Kasumi-1 (cell line): ENCODE data around the gene SCAANT1.
A peak's percentile ranks its signal among the peaks of the same experiment; 100 is the strongest.

Experiments
- DNase-seq, 2 experiments: peaks; one replicate each; lab custom pipeline; 2025; lab: John Stamatoyannopoulos, UW

Gene SCAANT1

GRCh38 chr3:63911873-63912767 is at the start of gene SCAANT1:
TSS of gene SCAANT1 (minus strand) at chr3:63912383.
- peak; percentile 74 to 77 for DNase-seq

DNA sequence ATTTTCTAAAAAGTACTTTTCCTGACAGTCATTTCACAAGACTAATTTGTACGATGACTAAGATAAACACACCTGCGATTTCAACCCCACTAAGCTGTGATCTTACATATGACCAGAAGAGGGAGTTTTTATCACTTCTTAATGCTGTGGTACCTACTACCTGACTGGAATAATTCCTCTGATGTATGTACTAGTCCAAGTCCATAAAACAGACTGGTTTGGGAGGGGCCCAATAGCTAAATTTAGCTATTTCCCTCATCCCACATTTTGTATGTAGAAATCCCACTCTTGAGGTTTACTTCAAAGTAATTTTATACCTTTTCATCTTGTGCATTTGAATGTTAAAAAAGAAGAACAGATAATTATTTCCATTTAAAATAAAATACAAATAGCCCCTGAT is 49.7 kb upstream of the SCAANT1 start:
- peak; percentile 49 to 50 for DNase-seq

- peak; percentile 68 to 69 for DNase-seq
Measured at GRCh38 chr3:63960048-63960711, 48.0 kb upstream of the SCAANT1 start.

GRCh38 chr3:63959146-63959545 is 47.0 kb upstream of the SCAANT1 start:
- DNase-seq: no peak

DNA sequence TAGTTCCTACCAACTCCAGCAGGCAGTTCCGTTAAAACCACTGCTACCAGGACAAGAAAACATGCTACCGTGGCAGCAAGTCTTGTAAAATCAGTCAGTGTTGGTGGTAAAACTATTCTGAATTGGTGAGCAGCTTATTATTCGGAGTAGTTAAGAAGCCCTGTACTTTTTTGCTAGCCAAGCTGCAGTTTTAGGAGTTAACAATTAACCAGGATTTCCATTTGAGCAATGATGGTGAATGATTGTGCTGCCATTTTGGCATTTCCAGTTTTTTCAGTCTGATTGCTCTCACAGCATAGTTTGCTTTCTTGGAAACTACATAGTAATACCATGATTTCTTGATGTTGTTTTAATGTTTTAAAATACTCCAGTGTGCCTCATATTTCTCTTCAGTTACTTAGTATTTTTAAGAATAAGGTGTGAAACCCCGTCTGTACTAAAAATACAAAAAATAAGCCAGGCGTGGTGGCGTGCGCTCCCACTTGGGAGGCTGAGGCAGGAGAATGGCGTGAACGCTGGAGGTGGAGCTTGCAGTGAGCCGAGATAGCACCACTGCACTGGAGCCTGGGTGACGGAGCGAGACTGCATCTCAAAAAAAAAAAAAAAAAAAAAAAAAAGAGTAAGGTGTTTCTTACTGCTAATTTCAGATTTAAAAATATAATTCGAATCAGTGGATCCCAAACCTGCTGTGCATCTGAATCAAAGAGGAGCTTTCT is 43.8 kb upstream of the SCAANT1 start:
- no peak for DNase-seq

DNA sequence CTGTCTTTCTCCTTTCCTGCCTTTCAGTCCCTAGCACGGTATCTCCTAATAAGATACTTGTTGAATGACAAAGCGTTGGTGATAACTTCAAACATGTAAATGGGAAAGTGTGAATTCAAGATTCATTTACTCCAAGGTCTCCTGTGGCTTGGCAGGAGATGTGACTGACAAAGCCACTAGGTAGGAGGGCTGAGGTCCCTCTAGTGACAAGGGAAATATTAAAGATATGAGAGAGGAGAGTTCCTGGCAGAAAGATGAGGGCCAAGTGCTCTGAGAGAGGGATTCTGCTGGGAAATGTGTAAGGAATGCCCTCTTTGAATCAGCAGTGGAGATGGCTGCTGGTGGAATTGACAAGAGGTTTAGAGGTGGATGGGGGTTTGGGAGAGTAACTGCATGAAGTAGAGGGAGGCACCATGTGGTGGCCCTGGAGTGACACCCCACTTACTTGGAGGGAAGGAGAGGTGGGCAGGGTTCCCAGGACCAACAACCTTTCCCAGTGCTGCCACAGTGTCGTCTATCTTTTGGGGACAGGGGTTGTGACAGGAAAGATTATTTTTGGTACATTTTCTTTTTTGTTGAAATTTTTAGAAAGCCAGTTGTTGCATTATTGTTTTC is 43.0 kb upstream of the SCAANT1 start:
- DNase-seq: no peak

- no peak for DNase-seq
Measured at GRCh38 chr3:63954182-63954581, 42.0 kb upstream of the SCAANT1 start.

- DNase-seq: no peak
Measured at GRCh38 chr3:63952248-63952594, 40.0 kb upstream of the SCAANT1 start.

DNA sequence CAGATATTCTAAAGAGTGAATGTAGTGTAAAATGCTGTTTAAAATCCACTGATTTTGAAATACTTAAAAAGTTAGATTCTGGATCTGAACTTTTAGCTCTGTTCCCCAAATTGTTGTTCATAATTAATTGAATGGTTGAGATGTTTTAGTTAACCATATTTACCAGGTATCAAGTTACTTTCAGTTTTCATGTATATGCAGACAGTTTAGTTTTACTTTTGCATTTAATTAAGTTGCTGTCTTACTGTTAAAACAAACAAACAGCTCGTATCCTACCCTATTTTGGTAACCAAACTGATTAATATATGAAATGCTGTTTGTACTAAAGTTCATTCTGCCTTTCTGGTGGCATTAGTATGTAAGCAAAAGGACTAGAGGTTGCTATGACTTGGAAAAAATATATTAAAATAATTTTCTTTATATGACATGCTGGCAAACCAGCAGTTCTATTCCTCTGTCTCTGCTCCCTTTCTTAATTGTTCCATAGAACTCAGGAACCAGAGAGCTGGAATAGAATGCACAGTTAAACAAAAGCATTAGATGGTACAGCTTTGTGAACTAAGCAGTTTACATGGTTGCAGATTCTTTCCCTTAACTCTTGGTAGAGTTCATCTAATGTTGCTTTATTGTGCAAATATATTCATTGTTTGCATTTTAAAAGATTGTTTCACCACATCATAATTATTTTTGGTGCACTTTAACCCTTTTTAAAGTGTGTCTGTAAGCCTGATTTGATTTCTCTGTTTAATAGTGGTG is 39.5 kb upstream of the SCAANT1 start:
- no peak for DNase-seq

DNA sequence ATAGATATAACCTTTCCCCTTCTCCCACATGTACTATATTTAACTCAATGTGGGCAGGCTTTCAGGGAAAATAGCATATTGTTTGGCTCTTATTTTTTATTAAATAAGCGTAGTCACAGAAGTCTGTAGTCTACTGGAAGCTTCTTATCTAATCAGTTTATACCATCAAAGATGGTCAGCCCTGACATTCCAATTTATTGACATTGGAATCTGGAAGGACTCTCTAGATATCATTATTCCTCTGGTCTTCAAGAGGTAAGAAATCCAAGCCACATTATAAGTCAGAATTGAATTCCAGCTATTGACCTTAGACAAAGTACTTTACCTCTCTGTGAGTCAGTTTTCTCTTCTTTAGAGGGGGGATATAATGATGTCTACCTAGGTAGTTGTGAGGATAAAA is 38.5 kb upstream of the SCAANT1 start:
- DNase-seq: no peak

DNA sequence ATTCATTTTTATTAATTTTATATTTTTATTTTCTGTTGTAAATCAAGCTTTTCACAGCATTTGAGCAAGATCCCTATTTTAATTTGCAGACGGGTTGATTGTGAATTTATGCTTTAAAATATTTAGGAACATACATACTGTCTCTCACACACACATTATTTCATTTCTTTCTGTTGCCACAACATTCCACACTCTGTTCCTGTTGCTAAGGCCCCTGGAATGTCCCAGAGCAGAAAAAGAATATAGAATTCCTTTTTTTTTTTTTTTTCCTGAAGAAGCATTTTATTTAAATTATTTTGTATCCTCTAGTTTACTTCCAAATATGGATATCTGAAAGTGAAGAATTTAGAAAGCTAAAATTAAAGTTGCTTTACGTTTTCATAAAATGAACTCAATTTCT is 36.8 kb upstream of the SCAANT1 start:
- DNase-seq: no peak

DNA sequence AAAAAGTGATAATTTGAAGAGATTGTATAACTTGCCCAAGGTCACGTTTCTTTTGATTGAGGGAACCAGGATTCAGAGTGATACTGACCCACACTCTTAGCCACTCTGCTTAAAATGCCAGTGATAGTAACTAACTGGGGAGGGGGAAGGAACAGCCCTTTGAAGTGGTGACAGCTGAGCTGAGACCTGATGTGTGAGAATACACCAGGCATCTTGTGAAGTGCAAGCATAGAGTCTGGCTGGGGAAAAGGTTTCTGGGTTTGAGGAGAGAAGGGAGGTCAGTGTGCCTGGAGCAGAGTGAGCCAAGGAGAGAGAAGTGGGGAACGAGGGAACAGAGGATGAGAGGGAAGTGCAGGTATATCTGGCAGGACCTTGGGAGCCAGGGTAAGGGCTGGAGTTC is 35.4 kb upstream of the SCAANT1 start:
- no peak for DNase-seq

DNA sequence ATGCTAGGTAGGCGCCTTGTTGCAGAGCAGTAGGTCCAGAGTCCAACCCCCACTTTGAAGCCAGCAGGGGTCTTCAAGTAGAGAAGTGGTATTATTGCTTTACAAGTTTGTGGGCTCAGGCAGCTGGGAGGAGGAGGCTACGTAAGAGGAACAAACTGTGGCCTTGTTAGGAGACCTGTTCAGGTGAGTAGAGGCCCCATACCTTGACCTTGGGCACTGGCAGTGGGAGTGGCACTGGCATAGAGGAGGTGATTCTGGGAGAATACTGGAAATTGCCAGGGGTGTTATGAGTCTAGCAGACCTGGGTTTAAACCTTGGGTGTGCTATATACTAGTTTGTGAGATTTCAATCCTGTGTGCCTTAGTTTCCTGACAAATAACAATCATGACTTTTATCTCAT is 34.6 kb upstream of the SCAANT1 start:
- DNase-seq: no peak

DNA sequence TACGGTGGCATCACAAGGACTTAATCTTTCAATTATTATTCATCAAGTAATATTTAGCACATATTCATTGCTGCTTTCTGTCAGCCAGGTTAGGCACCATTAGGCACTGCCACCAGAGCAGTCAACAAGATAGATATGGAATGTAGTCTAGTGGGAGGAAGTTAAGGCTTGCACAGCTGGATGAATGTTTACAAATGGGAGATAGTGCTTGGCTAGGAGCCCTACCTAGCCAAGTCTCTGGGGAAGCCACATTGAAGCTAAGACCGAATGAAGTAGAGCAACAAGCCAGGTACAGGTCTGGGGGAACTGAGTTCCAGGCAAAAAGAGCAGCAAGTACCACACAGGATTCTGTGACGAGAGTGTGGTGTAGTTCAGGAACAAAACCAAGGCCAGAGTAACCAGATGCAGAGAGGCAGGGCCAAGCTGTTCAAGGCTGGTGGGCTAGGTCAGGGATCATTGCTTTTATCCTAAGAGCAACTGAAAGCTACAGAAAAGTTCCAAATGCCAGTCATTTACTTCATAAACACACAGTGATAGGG is 33.4 kb upstream of the SCAANT1 start:
- DNase-seq: no peak

- DNase-seq: no peak
Measured at GRCh38 chr3:63943678-63944077, 31.5 kb upstream of the SCAANT1 start.

- DNase-seq: no peak
Measured at GRCh38 chr3:63942528-63942927, 30.3 kb upstream of the SCAANT1 start.

DNA sequence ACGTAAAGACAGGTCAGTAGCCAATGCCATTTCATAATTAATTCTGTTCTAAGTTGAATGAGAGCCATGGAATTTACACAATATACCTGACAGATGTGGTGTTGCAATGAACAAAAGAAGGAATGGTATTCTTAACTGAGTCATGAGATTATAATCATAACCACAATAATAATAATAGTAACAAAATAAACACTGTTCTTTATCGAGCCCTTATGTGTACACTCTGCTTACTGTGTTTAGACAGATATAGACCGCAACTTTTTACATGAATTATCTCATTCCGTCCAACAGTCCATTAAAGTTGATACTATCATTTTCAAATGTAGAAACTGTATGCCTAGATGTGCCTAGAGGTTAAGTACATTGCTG is 28.2 kb upstream of the SCAANT1 start:
- DNase-seq: no peak

GRCh38 chr3:63937661-63938651 is 25.8 kb upstream of the SCAANT1 start:
- DNase-seq: peak; percentile 49 to 59

DNA sequence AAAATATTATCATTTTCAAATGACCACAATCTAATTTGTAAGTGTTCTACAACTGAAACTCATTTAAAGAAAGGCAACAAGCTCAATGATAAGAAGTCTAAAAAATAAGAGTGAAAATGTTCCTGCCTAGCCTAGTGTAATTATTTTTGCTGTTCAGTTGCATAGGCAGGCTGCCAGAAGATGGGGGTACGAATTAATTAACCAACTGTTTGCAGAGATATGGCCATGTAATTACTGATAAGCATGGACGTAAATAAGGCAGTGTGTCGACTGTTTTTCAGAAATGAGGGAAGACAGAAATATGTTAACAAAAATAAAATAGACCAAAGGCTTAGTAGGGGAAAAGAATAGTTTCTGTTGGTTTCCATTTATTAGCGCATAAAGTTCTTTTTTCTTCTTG is 24.7 kb upstream of the SCAANT1 start:
- DNase-seq: no peak
